SU-DHL-6 (cell line): Measurements from ENCODE around the gene MAN1B1.

ENCODE experiments used
- H2AFZ ChIP-seq: fragments of 200-600 bp; sonication (generic); 2 replicates; pipeline ENCODE4 v1.6.1; 2014; ENCODE audit warnings: low read depth, mild to moderate bottlenecking, moderate library complexity, mixed read lengths, antibody characterized with exemption, low read length; ENCODE audit not compliant: severe bottlenecking
- H3F3A ChIP-seq: fragments of 200-600 bp; shearing (Covaris generic); 2 replicates; pipeline ENCODE4 v1.6.0; 2016; ENCODE audit warnings: antibody characterized with exemption, mild to moderate bottlenecking; ENCODE audit not compliant: insufficient read depth
- H3K27ac ChIP-seq: fragments of 200-600 bp; sonication (generic); 2 replicates; pipeline ENCODE4 v1.5.1; 2016; ENCODE audit warnings: low read depth, mild to moderate bottlenecking, low read length, moderate library complexity, mixed read lengths
- H3K27me3 ChIP-seq: fragments of 200-600 bp; sonication (generic), shearing (Covaris generic); 2 replicates; pipeline ENCODE4 v1.6.0; 2014; ENCODE audit warnings: mild to moderate bottlenecking, low read length
- H3K36me3 ChIP-seq: fragments of 200-600 bp; sonication (generic); 2 replicates; pipeline ENCODE4 v1.6.1; 2014; ENCODE audit warnings: mild to moderate bottlenecking, low read length, mixed read lengths
- H3K4me2 ChIP-seq: fragments of 300-600, 200-600 bp; shearing (Covaris generic), sonication (generic); 2 replicates; pipeline ENCODE4 v1.6.0; 2014; ENCODE audit warnings: low read length, low read depth, mild to moderate bottlenecking; ENCODE audit not compliant: poor library complexity, severe bottlenecking
- H3K4me3 ChIP-seq: fragments of 200-600 bp; sonication (generic); 2 replicates; pipeline ENCODE4 v1.5.1; 2014; ENCODE audit warnings: antibody characterized with exemption, low read length, mild to moderate bottlenecking, mixed read lengths; ENCODE audit not compliant: insufficient read depth, poor library complexity, severe bottlenecking
- H3K79me2 ChIP-seq: fragments of 200-600 bp; sonication (generic); 2 replicates; pipeline ENCODE4 v1.6.1; 2014; ENCODE audit warnings: mild to moderate bottlenecking, low read length, moderate library complexity; ENCODE audit not compliant: insufficient read depth
- H3K9ac ChIP-seq: fragments of 200-600 bp; sonication (generic); 2 replicates; pipeline ENCODE4 v1.7.0; 2014; ENCODE audit warnings: mild to moderate bottlenecking, low read length
- H3K9me2 ChIP-seq: fragments of 200-600 bp; sonication (generic); replicated peaks from 2 replicates; pipeline ENCODE4 v1.6.1; 2014; ENCODE audit warnings: low read length; ENCODE audit not compliant: insufficient read depth
- H3K9me3 ChIP-seq: fragments of 200-600 bp; sonication (generic); 2 replicates; pipeline ENCODE4 v1.6.1; 2014; ENCODE audit warnings: low read length, mixed read lengths; ENCODE audit not compliant: insufficient read depth
- H4K20me1 ChIP-seq: fragments of 200-600 bp; sonication (generic); 2 replicates; pipeline ENCODE4 v1.6.1; 2014; ENCODE audit warnings: low read depth, mild to moderate bottlenecking, antibody characterized with exemption, low read length, moderate library complexity, mixed read lengths
- EZH2phosphoT487 ChIP-seq: fragments of 200-600 bp; sonication (generic), shearing (Covaris generic); conservative IDR thresholded peaks from 2 replicates; pipeline ENCODE4 v1.6.1; 2018; ENCODE audit warnings: mild to moderate bottlenecking, antibody characterized with exemption, low read length, moderate library complexity, mixed read lengths
- TF ChIP-seq, protein P1 (sequence below): fragments of 200-600 bp; sonication (generic); IDR thresholded peaks from one replicate; pipeline ENCODE4 v1.5.1; 2017; ENCODE audit warnings: antibody characterized with exemption, mild to moderate bottlenecking, low read length, moderate library complexity; ENCODE audit not compliant: insufficient read depth, poor library complexity, severe bottlenecking

The MAN1B1 gene

DNA sequence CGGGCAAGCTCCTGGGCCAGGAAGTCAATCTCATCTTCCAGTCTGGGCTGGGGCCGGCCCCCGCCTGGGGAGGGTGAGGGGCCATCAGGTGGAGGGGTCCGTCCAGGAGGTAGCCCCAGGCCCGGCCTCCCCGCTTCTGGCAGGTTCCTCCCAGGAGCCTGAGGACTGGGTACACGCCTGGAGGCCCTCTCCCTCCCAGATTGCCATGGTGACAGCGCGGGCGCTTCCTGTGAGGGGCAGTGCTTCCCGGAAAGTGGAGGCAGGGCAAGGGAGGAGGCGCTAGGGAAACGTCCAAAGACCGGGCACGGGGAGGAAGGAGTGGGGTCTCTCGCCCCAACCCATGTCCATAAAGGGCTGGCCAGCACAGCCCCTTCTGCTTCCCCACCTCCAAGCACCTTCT, 45.7 kb upstream of the MAN1B1 start:
- H3K9ac ChIP-seq = no peak overlapping the region
- no peaks in the 10 kb centered on the region for H3K9me2 ChIP-seq
- no peak overlapping the region for H3K4me3 ChIP-seq
- H3K27me3 ChIP-seq = no peaks in the 10 kb centered on the region
- H3K27ac ChIP-seq = no peak overlapping the region
- TF ChIP-seq EZH2phosphoT487 = no peak
- TF ChIP-seq, protein P1, sequence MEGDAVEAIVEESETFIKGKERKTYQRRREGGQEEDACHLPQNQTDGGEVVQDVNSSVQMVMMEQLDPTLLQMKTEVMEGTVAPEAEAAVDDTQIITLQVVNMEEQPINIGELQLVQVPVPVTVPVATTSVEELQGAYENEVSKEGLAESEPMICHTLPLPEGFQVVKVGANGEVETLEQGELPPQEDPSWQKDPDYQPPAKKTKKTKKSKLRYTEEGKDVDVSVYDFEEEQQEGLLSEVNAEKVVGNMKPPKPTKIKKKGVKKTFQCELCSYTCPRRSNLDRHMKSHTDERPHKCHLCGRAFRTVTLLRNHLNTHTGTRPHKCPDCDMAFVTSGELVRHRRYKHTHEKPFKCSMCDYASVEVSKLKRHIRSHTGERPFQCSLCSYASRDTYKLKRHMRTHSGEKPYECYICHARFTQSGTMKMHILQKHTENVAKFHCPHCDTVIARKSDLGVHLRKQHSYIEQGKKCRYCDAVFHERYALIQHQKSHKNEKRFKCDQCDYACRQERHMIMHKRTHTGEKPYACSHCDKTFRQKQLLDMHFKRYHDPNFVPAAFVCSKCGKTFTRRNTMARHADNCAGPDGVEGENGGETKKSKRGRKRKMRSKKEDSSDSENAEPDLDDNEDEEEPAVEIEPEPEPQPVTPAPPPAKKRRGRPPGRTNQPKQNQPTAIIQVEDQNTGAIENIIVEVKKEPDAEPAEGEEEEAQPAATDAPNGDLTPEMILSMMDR = no peak
- H3K79me2 ChIP-seq = no peaks in the 10 kb centered on the region
- no peak overlapping the region for H3K4me2 ChIP-seq
- no peaks in the 10 kb centered on the region for H4K20me1 ChIP-seq
- H2AFZ ChIP-seq = no peak overlapping the region
- no peaks in the 10 kb centered on the region for H3K9me3 ChIP-seq
- H3K36me3 ChIP-seq = no peaks in the 10 kb centered on the region
- H3F3A ChIP-seq = no peaks in the 10 kb centered on the region

DNA sequence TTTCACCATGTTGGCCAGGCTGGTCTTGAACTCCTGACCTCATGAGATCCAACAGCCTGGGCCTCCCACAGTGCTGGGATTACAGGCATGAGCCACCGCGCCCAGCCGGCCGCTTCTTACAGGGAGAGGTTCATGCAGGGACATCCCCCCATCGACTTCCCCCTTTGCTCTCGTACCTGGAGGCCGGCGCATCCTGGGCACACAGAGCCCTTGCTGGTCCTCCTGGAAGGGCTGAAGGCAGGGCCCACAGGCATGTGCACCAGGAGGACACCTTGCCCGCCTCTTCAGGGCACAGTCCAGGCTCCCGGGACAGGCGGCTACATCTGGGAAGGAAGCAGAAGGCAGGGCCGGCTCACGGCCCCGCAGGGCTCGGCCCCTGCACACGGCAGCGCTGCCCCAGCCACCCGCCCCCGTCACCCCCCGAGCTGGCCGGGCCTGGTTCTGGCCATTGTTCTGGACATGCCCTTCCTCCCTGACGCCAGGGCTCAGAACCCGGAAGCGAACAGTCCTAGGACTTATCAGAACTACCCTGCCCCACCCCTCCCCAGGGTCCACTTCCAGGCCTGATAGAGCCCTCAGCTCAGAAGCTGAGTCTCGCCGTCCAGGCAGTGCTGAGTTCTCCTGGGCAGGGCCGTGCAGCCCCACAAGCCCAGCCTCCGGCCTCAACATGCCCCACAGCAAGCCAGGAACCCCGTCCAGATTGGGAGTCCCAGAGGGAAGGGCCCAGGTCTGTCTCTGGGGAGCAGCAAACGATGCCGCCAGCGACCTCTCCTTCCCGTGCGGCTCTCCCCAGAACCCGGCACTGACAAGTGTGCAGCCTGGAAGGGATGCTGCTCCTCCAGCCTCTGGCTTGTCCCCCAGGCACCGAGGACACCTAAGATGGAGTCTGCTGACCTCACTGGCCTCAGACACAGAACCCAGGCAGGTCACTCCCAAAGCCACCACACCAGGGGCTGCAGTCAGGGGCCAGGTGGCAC, 43.7 kb upstream of the MAN1B1 start:
- Histone ChIP-seq H3F3A (no peaks in the 10 kb centered on the region), H3K27ac (no peak overlapping the region), H3K9ac (no peak overlapping the region), H4K20me1 (no peaks in the 10 kb centered on the region), H3K27me3 (no peaks in the 10 kb centered on the region), H3K4me3 (no peak overlapping the region), H3K9me3 (no peaks in the 10 kb centered on the region), H3K4me2 (no peak overlapping the region), H3K9me2 (no peaks in the 10 kb centered on the region), H3K79me2 (no peaks in the 10 kb centered on the region), H3K36me3 (no peaks in the 10 kb centered on the region), H2AFZ (no peak overlapping the region)
- no peak for TF ChIP-seq EZH2phosphoT487
- TF ChIP-seq, protein P1 = no peak

DNA sequence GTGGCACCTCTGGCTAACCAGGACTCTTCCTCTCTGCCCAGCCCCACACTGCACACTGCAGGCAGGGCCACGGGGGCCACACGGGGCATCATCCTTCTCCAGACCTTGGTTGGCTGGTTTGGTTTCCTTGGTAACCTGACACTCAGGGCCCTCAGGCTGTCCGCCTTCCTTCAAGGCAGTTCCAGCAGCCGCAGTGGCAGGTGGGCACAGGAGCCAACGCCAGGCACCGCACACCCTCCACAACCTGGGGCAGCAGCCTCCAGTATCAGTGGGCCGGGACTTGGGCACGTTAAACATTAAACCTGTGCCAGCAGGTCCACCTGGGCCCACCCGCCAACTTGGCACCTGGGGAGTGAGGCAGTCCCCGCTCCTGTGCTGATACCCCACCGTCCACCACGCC, 42.7 kb upstream of the MAN1B1 start:
- no peak overlapping the region for H2AFZ ChIP-seq
- H3K4me2 ChIP-seq = no peak overlapping the region
- no peaks in the 10 kb centered on the region for H3F3A ChIP-seq
- no peak for TF ChIP-seq EZH2phosphoT487
- H3K9me2 ChIP-seq = no peaks in the 10 kb centered on the region
- no peaks in the 10 kb centered on the region for H3K9me3 ChIP-seq
- H3K4me3 ChIP-seq = no peak overlapping the region
- no peaks in the 10 kb centered on the region for H4K20me1 ChIP-seq
- no peaks in the 10 kb centered on the region for H3K79me2 ChIP-seq
- no peaks in the 10 kb centered on the region for H3K27me3 ChIP-seq
- H3K27ac ChIP-seq = no peak overlapping the region
- H3K9ac ChIP-seq = no peak overlapping the region
- no peaks in the 10 kb centered on the region for H3K36me3 ChIP-seq
